Measurements from ENCODE around the gene BIRC3. TPM values are rescaled to one million over a fixed set of nuclear protein-coding genes. Genes with fewer than 3 reads are reported as not detected.

BIRC3 gene
- total RNA-seq, 1 donor from 2014 or later: 7.1 TPM

GRCh38 chr11:102357116-102357515, 39.8 kb downstream of the BIRC3 start:
- Histone ChIP-seq H3K27me3 (no peaks in the 10 kb centered on the region), H3K4me1 (no peaks in the 10 kb centered on the region), H3K9me3 (no peaks in the 10 kb centered on the region), H3K27ac (no peak overlapping the region), H3K4me3 (no peak overlapping the region), H3K36me3 (peaks cover 0 to 45% of the 10 kb centered on the region in 2 donors)
- TF ChIP-seq POLR2A (IDR thresholded peaks at IDR 0.05) (no peak), CTCF (IDR thresholded peaks at IDR 0.05) (no peak), POLR2AphosphoS5 (IDR thresholded peaks at IDR 0.05; ENCODE audit: insufficient read depth in 1 of 2, low read depth in 1 of 2) (no peak)
- intact Hi-C loops (cut with DNase I): no loop called here
- DNase-seq (ENCODE audit: extremely low spot score in 2 of 2): no peak

GRCh38 chr11:102359372-102359771, 42.1 kb downstream of the BIRC3 start:
- no peaks in the 10 kb centered on the region for H3K27me3 ChIP-seq
- DNase-seq (ENCODE audit: extremely low spot score in 2 of 2): no peak
- H3K27ac ChIP-seq: no peak overlapping the region
- no peaks in the 10 kb centered on the region for H3K4me1 ChIP-seq
- intact Hi-C loops (cut with DNase I): no loop called here
- peaks cover 0 to 49% of the 10 kb centered on the region in 2 donors for H3K36me3 ChIP-seq
- TF ChIP-seq POLR2AphosphoS5 (IDR thresholded peaks at IDR 0.05; ENCODE audit: insufficient read depth in 1 of 2, low read depth in 1 of 2): no peak
- no peak for TF ChIP-seq POLR2A (IDR thresholded peaks at IDR 0.05)
- TF ChIP-seq CTCF (IDR thresholded peaks at IDR 0.05): no peak
- H3K9me3 ChIP-seq: no peaks in the 10 kb centered on the region
- no peak overlapping the region for H3K4me3 ChIP-seq

GRCh38 chr11:102360681-102361080, 43.4 kb downstream of the BIRC3 start:
- peaks cover 0 to 62% of the 10 kb centered on the region in 2 donors for H3K36me3 ChIP-seq
- DNase-seq (ENCODE audit: extremely low spot score in 2 of 2): no peak

GRCh38 chr11:102361086-102362031, 44.1 kb downstream of the BIRC3 start:
- TF ChIP-seq POLR2AphosphoS5 (IDR thresholded peaks at IDR 0.05; ENCODE audit: insufficient read depth in 1 of 2, low read depth in 1 of 2) (no peak), POLR2A (IDR thresholded peaks at IDR 0.05) (no peak), CTCF (IDR thresholded peaks at IDR 0.05) (no peak)
- Histone ChIP-seq H3K36me3 (peaks cover 0 to 69% of the 10 kb centered on the region in 2 donors), H3K27me3 (no peaks in the 10 kb centered on the region), H3K4me1 (no peaks in the 10 kb centered on the region), H3K9me3 (no peaks in the 10 kb centered on the region), H3K27ac (no peak overlapping the region), H3K4me3 (no peak overlapping the region)
- DNase-seq (ENCODE audit: extremely low spot score in 2 of 2): no peak
- intact Hi-C loops (cut with DNase I): no loop called here

More at GRCh38 chr11:102360681-102361080, 43.4 kb downstream of the BIRC3 start:
- H3K27ac ChIP-seq: no peak overlapping the region
- no peak overlapping the region for H3K4me3 ChIP-seq
- TF ChIP-seq POLR2AphosphoS5 (IDR thresholded peaks at IDR 0.05; ENCODE audit: insufficient read depth in 1 of 2, low read depth in 1 of 2) (no peak), POLR2A (IDR thresholded peaks at IDR 0.05) (no peak), CTCF (IDR thresholded peaks at IDR 0.05) (no peak)
- H3K4me1 ChIP-seq: no peaks in the 10 kb centered on the region
- intact Hi-C loops (cut with DNase I): no loop called here
- no peaks in the 10 kb centered on the region for H3K9me3 ChIP-seq
- no peaks in the 10 kb centered on the region for H3K27me3 ChIP-seq

GRCh38 chr11:102364991-102365390, 47.7 kb downstream of the BIRC3 start:
- intact Hi-C loops (cut with DNase I): no loop called here
- DNase-seq (ENCODE audit: extremely low spot score in 2 of 2): no peak
- no peaks in the 10 kb centered on the region for H3K9me3 ChIP-seq
- TF ChIP-seq POLR2AphosphoS5 (IDR thresholded peaks at IDR 0.05; ENCODE audit: insufficient read depth in 1 of 2, low read depth in 1 of 2): no peak
- no peak for TF ChIP-seq POLR2A (IDR thresholded peaks at IDR 0.05)
- no peak for TF ChIP-seq CTCF (IDR thresholded peaks at IDR 0.05)
- no peaks in the 10 kb centered on the region for H3K4me1 ChIP-seq
- H3K27me3 ChIP-seq: no peaks in the 10 kb centered on the region
- H3K27ac ChIP-seq: no peak overlapping the region
- H3K36me3 ChIP-seq: peaks cover 0 to 63% of the 10 kb centered on the region in 2 donors
- no peak overlapping the region for H3K4me3 ChIP-seq

Data from vagina (tissue), 2 donors.